HepG2 (cell line): Measurements from ENCODE around the gene NDUFS7. TPM values are rescaled to one million over a fixed set of nuclear protein-coding genes. Genes with fewer than 3 reads are reported as not detected.

Source experiments
- AGO2 ChIP-seq: fragments of 200-400 bp; formaldehyde crosslinking; optimal IDR thresholded peaks from 2 replicates; pipeline ENCODE3; 2017; ENCODE audit warnings: mild to moderate bottlenecking, low read depth, low read length, moderate library complexity
- ATM ChIP-seq: fragments of 450-650 bp; IDR thresholded peaks from 2 replicates; pipeline ENCODE4 v1.7.1; 2017; ENCODE audit warnings: mild to moderate bottlenecking, borderline replicate concordance
- E2F5 ChIP-seq: sonication (generic); formaldehyde crosslinking; conservative IDR thresholded peaks from 2 replicates; pipeline ENCODE4 v1.4.0; 2020; ENCODE audit warnings: missing genetic modification reagents
- FOSL2 ChIP-seq: sonication (generic); formaldehyde crosslinking; IDR thresholded peaks from 2 replicates; pipeline ENCODE4 v1.4.0; 2020; ENCODE audit warnings: missing genetic modification reagents
- FOXA3 ChIP-seq: IDR thresholded peaks from 2 replicates; pipeline ENCODE4 v1.6.1; 2016; ENCODE audit warnings: missing genetic modification reagents, missing compliant biosample characterization
- FOXK1 ChIP-seq: sonication (generic); formaldehyde crosslinking; IDR thresholded peaks from 2 replicates; pipeline ENCODE4 v1.4.0; 2020; ENCODE audit warnings: low read depth, missing genetic modification reagents, borderline replicate concordance
- FOXO1 ChIP-seq: sonication (generic); formaldehyde crosslinking; IDR thresholded peaks from 2 replicates; pipeline ENCODE4 v1.4.0; 2020; ENCODE audit warnings: missing genetic modification reagents
- HDAC1 ChIP-seq: sonication (generic); formaldehyde crosslinking; IDR thresholded peaks from 2 replicates; pipeline ENCODE4 v1.5.1; 2020; ENCODE audit warnings: mild to moderate bottlenecking, missing genetic modification reagents
- IRF9 ChIP-seq: sonication (generic); formaldehyde crosslinking; IDR thresholded peaks from 2 replicates; pipeline ENCODE4 v1.8.0; 2022; ENCODE audit warnings: missing genetic modification reagents, mild to moderate bottlenecking, borderline replicate concordance
- MATR3 ChIP-seq: sonication (generic); formaldehyde crosslinking; IDR thresholded peaks from 2 replicates; pipeline ENCODE4 v1.4.0; 2020; ENCODE audit warnings: missing genetic modification reagents
- MEF2D ChIP-seq: sonication (generic); formaldehyde crosslinking; IDR thresholded peaks from 2 replicates; pipeline ENCODE4 v1.5.1; 2020; ENCODE audit warnings: mild to moderate bottlenecking, missing genetic modification reagents
- MEIS2 ChIP-seq: sonication (generic); formaldehyde crosslinking; IDR thresholded peaks from 2 replicates; pipeline ENCODE4 v1.9.0; 2021; ENCODE audit warnings: mild to moderate bottlenecking, missing genetic modification reagents
- MXD3 ChIP-seq: IDR thresholded peaks from 2 replicates; pipeline ENCODE4 v1.6.1; 2016; ENCODE audit warnings: mild to moderate bottlenecking, missing biosample characterization, missing genetic modification reagents
- NR1H2 ChIP-seq: sonication (generic); formaldehyde crosslinking; IDR thresholded peaks from 2 replicates; pipeline ENCODE4 v1.8.1; 2022; ENCODE audit warnings: low read depth, missing genetic modification reagents, borderline replicate concordance
- PHF21A ChIP-seq: sonication (generic); formaldehyde crosslinking; IDR thresholded peaks from 2 replicates; pipeline ENCODE4 v1.5.0; 2020; ENCODE audit warnings: mild to moderate bottlenecking, missing genetic modification reagents
- RARA ChIP-seq: IDR thresholded peaks from 2 replicates; pipeline ENCODE4 v1.6.1; 2016; ENCODE audit warnings: missing genetic modification reagents, missing compliant biosample characterization
- STAT5B ChIP-seq: sonication (generic); formaldehyde crosslinking; IDR thresholded peaks from 2 replicates; pipeline ENCODE4 v1.4.0; 2020; ENCODE audit warnings: missing genetic modification reagents
- TFDP1 ChIP-seq: IDR thresholded peaks from 2 replicates; pipeline ENCODE4 v1.6.1; 2016; ENCODE audit warnings: missing compliant biosample characterization, missing genetic modification reagents, borderline replicate concordance
- YY1 ChIP-seq: IDR thresholded peaks from 2 replicates; pipeline ENCODE4 v1.6.1; 2011; ENCODE audit warnings: low read length, low read depth, moderate library complexity, mild to moderate bottlenecking; ENCODE audit not compliant: insufficient read depth, insufficient replicate concordance
- ZFP1 ChIP-seq: IDR thresholded peaks from 2 replicates; pipeline ENCODE4 v1.6.1; 2016
- ZFP62 ChIP-seq: sonication (generic); formaldehyde crosslinking; IDR thresholded peaks from 2 replicates; pipeline ENCODE4 v1.4.0; 2020; ENCODE audit warnings: missing genetic modification reagents
- ZNF224 ChIP-seq: sonication (generic); formaldehyde crosslinking; IDR thresholded peaks from 2 replicates; pipeline ENCODE4 v1.5.0; 2020; ENCODE audit warnings: mild to moderate bottlenecking, missing genetic modification reagents
- ZNF282 ChIP-seq: fragments of 450-650 bp; IDR thresholded peaks from 2 replicates; pipeline ENCODE4 v1.6.1; 2018; ENCODE audit not compliant: partially characterized antibody
- ZNF382 ChIP-seq: sonication (generic); formaldehyde crosslinking; IDR thresholded peaks from 2 replicates; pipeline ENCODE4 v1.5.0; 2020; ENCODE audit warnings: missing genetic modification reagents, mild to moderate bottlenecking, borderline replicate concordance
- ZNF510 ChIP-seq: sonication (generic); formaldehyde crosslinking; IDR thresholded peaks from 2 replicates; pipeline ENCODE4 v1.4.0; 2020; ENCODE audit warnings: low read depth, mild to moderate bottlenecking, missing genetic modification reagents
- ZNF564 ChIP-seq: sonication (generic); formaldehyde crosslinking; IDR thresholded peaks from 2 replicates; pipeline ENCODE4 v1.8.1; 2023; ENCODE audit warnings: mild to moderate bottlenecking, missing genetic modification reagents
- ZNF772 ChIP-seq: sonication (generic); formaldehyde crosslinking; IDR thresholded peaks from 2 replicates; pipeline ENCODE4 v1.5.0; 2020; ENCODE audit warnings: mild to moderate bottlenecking, missing genetic modification reagents
- ZNF776 ChIP-seq: sonication (generic); formaldehyde crosslinking; IDR thresholded peaks from 2 replicates; pipeline ENCODE4 v1.4.0; 2020; ENCODE audit warnings: mild to moderate bottlenecking, missing genetic modification reagents
- ZNF83 ChIP-seq: sonication (generic); formaldehyde crosslinking; IDR thresholded peaks from 2 replicates; pipeline ENCODE4 v1.4.0; 2020; ENCODE audit warnings: missing genetic modification reagents, mild to moderate bottlenecking, borderline replicate concordance
- polyA plus RNA-seq, 8 experiments: library from polyadenylated mRNA; depleted of rRNA in 3 of 8; stranded (reverse) in 7 of 8; unstranded in 1 of 8; fragments of >200 nt; fragmentation: Illumina TruSeq in 4 of 8; extraction: Trizol in 4 of 8; gene quantifications; 2 replicates each; pipeline versions ENCODE4 v1.2.1 to v1.2.3, GENCODE V29; 2011 to 2016; ENCODE audit warnings: low read depth in 4 of 8, missing spikeins in 1 of 8, mixed read lengths in 1 of 8; ENCODE audit not compliant: insufficient read depth in 1 of 8
- total RNA-seq, 5 experiments: library from RNA; depleted of rRNA; stranded (reverse); fragments of >200 nt; fragmentation: Illumina TruSeq; extraction: Trizol; gene quantifications; 2 replicates each; pipeline ENCODE4 v1.2.3, GENCODE V29; 2016; ENCODE audit warnings: low read depth in 1 of 5

NDUFS7 gene
- total and polyA plus RNA-seq, 2 of the 13 experiments (the other 11 are each of a cell fraction or from before 2014, with no cell fraction given), result 34.3 to 66.9 TPM

GRCh38 chr19:1400281-1401137, 16.8 kb downstream of the NDUFS7 start (continued):
- TF ChIP-seq FOSL2 (CRISPR knock-in tag) (peak; percentile 67), FOXA3 (peak; percentile 61; the same call in 1 of the 2 replicates), ZNF382 (CRISPR knock-in tag) (no peak), RARA (CRISPR knock-in tag) (peak; percentile 27), ZNF282 (no peak), YY1 (no peak), NR1H2 (CRISPR knock-in tag) (no peak), ATM (no peak), ZNF564 (CRISPR knock-in tag) (peak; percentile 65; the same call in 1 of the 2 replicates), MEF2D (CRISPR knock-in tag) (0 out of 2 replicates have a peak, but pooled peaks have one; percentile 47), ZFP1 (CRISPR knock-in tag) (no peak), PHF21A (CRISPR knock-in tag) (peak; percentile 97), STAT5B (CRISPR knock-in tag) (no peak), ZNF224 (CRISPR knock-in tag) (peak; percentile 25; the same call in 1 of the 2 replicates), ZNF776 (CRISPR knock-in tag) (no peak), ZFP62 (CRISPR knock-in tag) (no peak), AGO2 (peak; percentile 92), MATR3 (CRISPR knock-in tag) (no peak), ZNF510 (no peak), E2F5 (CRISPR knock-in tag) (no peak), ZNF83 (CRISPR knock-in tag) (no peak; the same call in 1 of the 2 replicates), TFDP1 (CRISPR knock-in tag) (peak; percentile 83; the same call in 1 of the 2 replicates), MEIS2 (CRISPR knock-in tag) (no peak; the same call in 1 of the 2 replicates), IRF9 (CRISPR knock-in tag) (no peak), FOXO1 (CRISPR knock-in tag) (peak; percentile 78; the same call in 1 of the 2 replicates), MXD3 (CRISPR knock-in tag) (0 out of 2 replicates have a peak, but pooled peaks have one; percentile 21), FOXK1 (CRISPR knock-in tag) (peak; percentile 11; the same call in 1 of the 2 replicates), HDAC1 (peak; percentile 82), ZNF772 (peak; percentile 82)
